HEK293 (cell line): ENCODE results near the gene FASN.

Experiments
- CTCF ChIP-seq: fragments of 450-650 bp; formaldehyde crosslinking; IDR thresholded peaks from 2 replicates; pipeline ENCODE4 v1.5.1; 2016; ENCODE audit warnings: missing biosample characterization, missing genetic modification characterization
- MZF1 ChIP-seq: fragments of 450-650 bp; formaldehyde crosslinking; IDR thresholded peaks from 2 replicates; pipeline ENCODE4 v1.5.1; 2017; ENCODE audit warnings: missing biosample characterization, missing genetic modification characterization, borderline replicate concordance
- ZNF302 ChIP-seq: fragments of 450-650 bp; formaldehyde crosslinking; IDR thresholded peaks from 2 replicates; pipeline ENCODE4 v1.5.1; 2016; ENCODE audit warnings: missing biosample characterization, missing genetic modification characterization, low read depth
- ZNF558 ChIP-seq: fragments of 450-650 bp; formaldehyde crosslinking; IDR thresholded peaks from 2 replicates; pipeline ENCODE4 v1.5.1; 2016; ENCODE audit warnings: missing biosample characterization, missing genetic modification characterization
- ZSCAN18 ChIP-seq: fragments of 450-650 bp; formaldehyde crosslinking; IDR thresholded peaks from 2 replicates; pipeline ENCODE4 v1.5.1; 2016; ENCODE audit warnings: missing biosample characterization, missing genetic modification characterization
- ZSCAN4 ChIP-seq: fragments of 450-650 bp; formaldehyde crosslinking; IDR thresholded peaks from 2 replicates; pipeline ENCODE4 v1.5.1; 2017; ENCODE audit warnings: missing biosample characterization, missing genetic modification characterization

DNA sequence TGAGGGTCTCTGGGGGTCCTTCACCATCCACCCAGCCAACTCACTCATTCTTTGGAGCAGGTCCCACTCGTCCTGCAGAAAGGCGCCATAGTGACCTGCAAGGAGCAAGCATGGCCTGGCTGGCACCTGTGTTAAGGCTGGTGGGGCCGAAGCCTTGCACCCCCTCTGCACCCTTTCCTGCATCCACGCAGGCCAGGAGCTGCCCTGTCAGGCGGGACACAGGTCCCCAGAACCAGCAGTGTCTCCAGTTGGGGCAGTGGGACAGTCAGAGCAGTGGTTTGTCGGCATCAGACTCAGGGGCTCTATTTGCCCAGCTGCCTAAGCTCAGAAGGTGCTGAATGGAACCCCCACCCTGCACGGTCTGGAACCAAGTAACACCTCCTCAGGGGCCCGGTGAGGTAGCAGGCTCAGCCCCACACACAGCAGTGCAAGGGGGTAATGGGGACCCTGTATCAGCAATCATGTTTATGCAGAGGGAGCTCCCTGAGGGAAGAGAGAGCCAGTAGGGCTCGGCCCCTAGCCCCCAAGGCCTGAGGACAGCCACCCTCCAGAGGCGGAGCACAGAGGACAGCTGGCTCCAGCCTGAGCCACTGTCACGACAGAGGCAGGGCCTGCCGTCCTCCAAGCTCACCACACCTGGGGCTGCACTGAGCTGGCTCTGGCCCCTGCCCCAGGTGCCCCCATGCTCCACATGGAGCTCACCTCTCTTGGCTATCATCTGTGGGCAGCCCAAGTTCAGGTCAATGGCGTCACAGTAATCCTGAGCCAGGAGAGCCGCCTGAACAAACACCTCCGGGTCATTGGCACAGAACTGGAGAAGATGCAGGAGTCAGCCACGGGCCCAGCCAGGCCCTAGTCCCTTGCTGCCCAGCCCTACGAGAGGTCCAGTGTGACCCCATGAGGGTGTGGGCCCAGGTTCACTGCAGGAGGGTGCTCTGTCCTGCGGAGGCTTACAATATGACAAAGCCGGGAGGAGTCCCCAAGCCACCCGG, 34.3 kb downstream of the FASN start:
- TF ChIP-seq ZNF302 (no peak), CTCF (tag by site-specific recombination) (no peak), ZSCAN18 (tag by site-specific recombination) (no peak), MZF1 (tag by site-specific recombination) (no peak), ZSCAN4 (no peak), ZNF558 (tag by site-specific recombination) (no peak)
